22Rv1 (cell line): ENCODE data around the gene EYA2.

Source experiments
- ZFX ChIP-seq: fragments of 450-650 bp; IDR thresholded peaks from 2 replicates; pipeline ENCODE4 v1.6.1; 2017; ENCODE audit warnings: antibody characterized with exemption, borderline replicate concordance
- TF ChIP-seq, protein P1 (sequence below): fragments of 450-650 bp; IDR thresholded peaks from 2 replicates; pipeline ENCODE4 v1.5.1; 2017; ENCODE audit warnings: mild to moderate bottlenecking

DNA sequence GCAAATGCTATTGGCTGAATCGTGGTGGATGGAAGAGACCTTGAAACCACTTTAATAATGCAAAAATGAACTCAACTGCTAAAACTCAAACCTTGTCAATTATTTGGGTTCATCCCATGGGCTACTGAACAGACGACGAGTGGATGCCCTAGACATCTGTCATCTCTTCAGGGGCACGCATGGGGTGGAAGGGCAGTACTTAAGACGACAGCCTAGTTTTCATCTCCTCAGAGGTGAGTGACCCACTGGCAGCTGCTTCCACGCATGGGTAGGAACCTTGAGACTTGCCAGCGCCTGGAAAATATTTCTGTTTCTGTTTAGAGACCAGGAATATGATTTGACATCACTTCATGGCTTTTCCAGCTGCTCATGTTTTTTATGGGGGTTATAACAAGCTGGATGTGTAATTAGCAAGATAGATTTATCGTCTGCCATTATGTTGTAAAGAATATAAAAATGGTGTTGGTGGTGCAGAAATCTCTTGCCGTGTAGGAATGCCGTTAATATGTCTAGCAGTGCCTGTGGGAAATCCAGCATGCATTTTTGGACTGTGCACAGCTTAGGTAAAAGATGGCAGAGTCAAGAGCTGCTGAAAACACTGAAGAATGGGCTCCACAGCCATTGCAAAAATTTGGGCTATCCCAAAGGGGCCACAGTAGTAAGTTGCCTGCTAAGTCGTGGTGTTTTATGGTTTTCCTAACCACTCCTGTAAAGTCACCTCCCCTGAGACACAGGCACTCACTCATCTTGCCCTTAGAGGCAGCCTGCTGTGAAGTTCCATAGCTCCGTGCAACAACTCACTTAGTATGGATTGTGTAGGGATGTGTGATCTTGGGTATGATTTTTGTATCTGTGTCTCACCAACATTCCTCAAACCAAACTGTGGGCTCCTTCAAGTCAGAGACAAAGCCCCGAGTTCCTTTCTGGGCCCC is 203.3 kb downstream of the EYA2 start:
- TF ChIP-seq, protein P1, sequence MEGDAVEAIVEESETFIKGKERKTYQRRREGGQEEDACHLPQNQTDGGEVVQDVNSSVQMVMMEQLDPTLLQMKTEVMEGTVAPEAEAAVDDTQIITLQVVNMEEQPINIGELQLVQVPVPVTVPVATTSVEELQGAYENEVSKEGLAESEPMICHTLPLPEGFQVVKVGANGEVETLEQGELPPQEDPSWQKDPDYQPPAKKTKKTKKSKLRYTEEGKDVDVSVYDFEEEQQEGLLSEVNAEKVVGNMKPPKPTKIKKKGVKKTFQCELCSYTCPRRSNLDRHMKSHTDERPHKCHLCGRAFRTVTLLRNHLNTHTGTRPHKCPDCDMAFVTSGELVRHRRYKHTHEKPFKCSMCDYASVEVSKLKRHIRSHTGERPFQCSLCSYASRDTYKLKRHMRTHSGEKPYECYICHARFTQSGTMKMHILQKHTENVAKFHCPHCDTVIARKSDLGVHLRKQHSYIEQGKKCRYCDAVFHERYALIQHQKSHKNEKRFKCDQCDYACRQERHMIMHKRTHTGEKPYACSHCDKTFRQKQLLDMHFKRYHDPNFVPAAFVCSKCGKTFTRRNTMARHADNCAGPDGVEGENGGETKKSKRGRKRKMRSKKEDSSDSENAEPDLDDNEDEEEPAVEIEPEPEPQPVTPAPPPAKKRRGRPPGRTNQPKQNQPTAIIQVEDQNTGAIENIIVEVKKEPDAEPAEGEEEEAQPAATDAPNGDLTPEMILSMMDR = no peak
- no peak for TF ChIP-seq ZFX
